B cell (primary cell): ENCODE measurements around the gene FAM114A2. TPM values are rescaled to one million over a fixed set of nuclear protein-coding genes. Genes with fewer than 3 reads are reported as not detected.

Experiments used
- ATAC-seq: fragments of 200-7000 bp; cut with Tn5 transposase; one replicate; pipeline ENCODE4 v1.10.0; 2021; ENCODE audit warnings: low read depth, mild to moderate bottlenecking, moderate number of reproducible peaks, moderate library complexity
- CTCF ChIA-PET: fragments of 350-600 bp; sonication (Branson Sonifier 250); formaldehyde crosslinking; loops from one replicate; lab custom pipeline; 2021; ENCODE audit warnings: antibody characterized with exemption, inconsistent platforms; lab: Charles Lee
- POLR2A ChIA-PET: fragments of 350-600 bp; sonication (Branson Sonifier 250); formaldehyde crosslinking; loops from one replicate; lab custom pipeline; 2021; ENCODE audit warnings: antibody characterized with exemption; lab: Charles Lee
- DNase-seq: peaks from one replicate; pipeline ENCODE4 v3.0.0; 2013
- H2AFZ ChIP-seq: 2 replicates; pipeline ENCODE4 v1.6.1; 2012; ENCODE audit warnings: mild to moderate bottlenecking, low read depth, low read length; ENCODE audit not compliant: insufficient read depth, poor library complexity, severe bottlenecking
- H3K27ac ChIP-seq, 2 donors: 1 replicate in 1 of 2; 2 replicates in 1 of 2; pipeline ENCODE4 v1.5.1; 2012 to 2013; ENCODE audit warnings: low read length in 2 of 2, mild to moderate bottlenecking in 2 of 2, moderate library complexity in 1 of 2
- H3K27me3 ChIP-seq, 4 experiments: fragments of 200-600 bp in 1 of 4; sonication (generic) in 1 of 4; replicated peaks in 1 of 4; 1 replicate in 2 of 4; 2 replicates in 2 of 4; pipeline versions ENCODE4 v1.6.1 to v1.7.0; 2013 to 2016; ENCODE audit warnings: low read length in 3 of 4, mild to moderate bottlenecking in 2 of 4, mixed read lengths in 1 of 4, moderate library complexity in 1 of 4; ENCODE audit not compliant: insufficient read depth in 4 of 4, control insufficient read depth in 3 of 4; ENCODE audit errors: control extremely low read depth in 1 of 4
- H3K36me3 ChIP-seq, 2 experiments: replicated peaks in 1 of 2; 1 replicate in 1 of 2; 2 replicates in 1 of 2; pipeline versions ENCODE4 v1.6.1 to v1.7.1; 2013; ENCODE audit warnings: low read length in 1 of 2; ENCODE audit not compliant: insufficient read depth in 2 of 2, control insufficient read depth in 1 of 2; ENCODE audit errors: control extremely low read depth in 1 of 2, extremely low read depth in 1 of 2
- H3K4me1 ChIP-seq, 2 donors: fragments of 200-600 bp in 1 of 2; sonication (generic) in 1 of 2; 1 replicate in 1 of 2; 2 replicates in 1 of 2; pipeline versions ENCODE4 v1.5.1 to v1.6.1; 2013 to 2017; ENCODE audit warnings: low read length in 2 of 2; ENCODE audit not compliant: control insufficient read depth in 2 of 2, insufficient read depth in 2 of 2
- H3K4me2 ChIP-seq: replicated peaks from 2 replicates; pipeline ENCODE3; 2012; ENCODE audit warnings: mild to moderate bottlenecking, low read depth, low read length; ENCODE audit not compliant: poor library complexity, severe bottlenecking
- H3K4me3 ChIP-seq, 5 experiments: fragments of 200-600 bp in 1 of 5; sonication (generic) in 1 of 5; 1 replicate in 3 of 5; 2 replicates in 2 of 5; pipeline versions ENCODE4 v1.5.1 to v1.7.0; 2011 to 2016; ENCODE audit warnings: low read length in 4 of 5, mild to moderate bottlenecking in 4 of 5, low read depth in 2 of 5, control low read depth in 1 of 5, moderate library complexity in 1 of 5; ENCODE audit not compliant: insufficient read depth in 1 of 5; ENCODE audit errors: control extremely low read depth in 1 of 5, extremely low read depth in 1 of 5
- H3K79me2 ChIP-seq: fragments of 200-600 bp; sonication (generic); one replicate; pipeline ENCODE4 v1.6.0; 2016; ENCODE audit warnings: low read length; ENCODE audit not compliant: control insufficient read depth, insufficient read depth
- H3K9ac ChIP-seq: fragments of 200-600 bp; sonication (generic); 2 replicates; pipeline ENCODE4 v1.6.1; 2017; ENCODE audit warnings: mild to moderate bottlenecking, low read length, moderate library complexity
- H3K9me3 ChIP-seq, 3 donors: one replicate each; pipeline versions ENCODE4 v1.6.1 to v1.7.1; 2013; ENCODE audit warnings: low read length in 2 of 3; ENCODE audit not compliant: control insufficient read depth in 2 of 3, insufficient read depth in 1 of 3; ENCODE audit errors: control extremely low read depth in 1 of 3
- H4K20me1 ChIP-seq: 2 replicates; pipeline ENCODE4 v1.6.0; 2012; ENCODE audit warnings: mild to moderate bottlenecking, low read length; ENCODE audit not compliant: insufficient read depth, control insufficient read depth, poor library complexity, severe bottlenecking
- H3K27ac Mint-ChIP-seq: one replicate; pipeline ENCODE4 v1.8.0; 2021; ENCODE audit warnings: mixed read lengths
- H3K27me3 Mint-ChIP-seq: one replicate; pipeline ENCODE4 v1.8.0; 2021; ENCODE audit warnings: mixed read lengths
- H3K4me1 Mint-ChIP-seq: one replicate; pipeline ENCODE4 v1.8.0; 2021; ENCODE audit warnings: mixed read lengths
- H3K4me3 Mint-ChIP-seq: one replicate; pipeline ENCODE4 v1.8.0; 2021; ENCODE audit warnings: mixed read lengths
- H3K9me3 Mint-ChIP-seq: one replicate; pipeline ENCODE4 v1.8.0; 2022; ENCODE audit warnings: mixed read lengths; ENCODE audit not compliant: insufficient read depth
- CTCF ChIP-seq: fragments of 200-600 bp; IDR thresholded peaks from one replicate; pipeline ENCODE4 v1.8.0; 2022; ENCODE audit warnings: antibody characterized with exemption, mild to moderate bottlenecking
- EZH2 ChIP-seq: IDR thresholded peaks from 2 replicates; pipeline ENCODE4 v1.6.1; 2012; ENCODE audit warnings: borderline replicate concordance, low read depth, mild to moderate bottlenecking, moderate library complexity, low read length; ENCODE audit not compliant: insufficient read depth, poor library complexity, severe bottlenecking
- intact Hi-C: fragments of 100-400 bp; cut with micrococcal nuclease; formaldehyde crosslinking; loops from one replicate; pipeline ENCODE4 v1.10.0; 2022
- polyA plus RNA-seq: library from polyadenylated mRNA; depleted of rRNA; stranded (reverse); fragments of >200 nt; gene quantifications from 2 replicates; pipeline ENCODE4 v1.2.3, GENCODE V29; 2012
- total RNA-seq, 2 donors: library from RNA; stranded (reverse); fragments of 120-200 nt in 1 of 2; gene quantifications; 1 replicate in 1 of 2; 2 replicates in 1 of 2; pipeline versions ENCODE4 v1.2.3 to v1.2.4, GENCODE V29; 2013 to 2022

The FAM114A2 gene
- total and polyA plus RNA-seq, 2 donors (not counting 1 experiment from before 2014, with no cell fraction given), result 6.0 to 34.2 TPM

- Mint-ChIP-seq H3K9me3 (no peaks in the 10 kb centered on the region), H3K4me3 (no peak overlapping the region), H3K27me3 (peaks cover 18% of the 10 kb centered on the region), H3K27ac (no peak overlapping the region), H3K4me1 (no peaks in the 10 kb centered on the region)
- Histone ChIP-seq H3K4me1 (no peaks in the 10 kb centered on the region), H3K4me3 (no peak overlapping the region), H3K27ac (no peak overlapping the region), H3K9me3 (no peaks in the 10 kb centered on the region), H3K36me3 (no peaks in the 10 kb centered on the region), H3K9ac (no peak overlapping the region), H3K4me2 (no peak overlapping the region), H3K27me3 (no peaks in the 10 kb centered on the region), H2AFZ (no peak overlapping the region), H3K79me2 (no peaks in the 10 kb centered on the region), H4K20me1 (no peaks in the 10 kb centered on the region)
- CTCF ChIA-PET, result interaction anchor here (1.1 to 13.0 kb wide), 2 partner anchors 10 to 341 kb away, joined by 4 to 295 read pairs; no protein-coding TSS in a partner anchor
- POLR2A ChIA-PET, result no interaction called here
- ATAC-seq (no peak), DNase-seq (no peak)
- intact Hi-C loops, result no loop called here
- TF ChIP-seq CTCF (no peak), EZH2 (no peak)
These were observed 27.3 kb upstream of the FAM114A2 start for GRCh38 chr5:154065971-154066370.

GRCh38 chr5:154063372-154063771 is 24.7 kb upstream of the FAM114A2 start:
- Mint-ChIP-seq H3K27ac (no peak overlapping the region), H3K4me3 (no peak overlapping the region), H3K27me3 (peaks cover 3% of the 10 kb centered on the region), H3K9me3 (no peaks in the 10 kb centered on the region), H3K4me1 (peaks cover 17% of the 10 kb centered on the region)
- Histone ChIP-seq H3K4me3 (no peak overlapping the region), H3K9me3 (no peaks in the 10 kb centered on the region), H3K27ac (no peak overlapping the region), H3K27me3 (no peaks in the 10 kb centered on the region), H3K4me1 (peaks cover 9 to 16% of the 10 kb centered on the region in 2 donors), H3K4me2 (no peak overlapping the region), H4K20me1 (peaks cover under 1% of the 10 kb centered on the region), H3K36me3 (no peaks in the 10 kb centered on the region), H3K9ac (no peak overlapping the region), H2AFZ (no peak overlapping the region), H3K79me2 (no peaks in the 10 kb centered on the region)
- POLR2A ChIA-PET, result no interaction called here
- CTCF ChIA-PET, result interaction anchor here (1.0 to 7.1 kb wide), 2 partner anchors 9 to 341 kb away, joined by 3 to 46 read pairs; no protein-coding TSS in a partner anchor
- intact Hi-C loops, result no loop called here
- TF ChIP-seq CTCF, result no peak
- TF ChIP-seq EZH2, result no peak
- DNase-seq (no peak), ATAC-seq (no peak)
